Subcutaneous adipose tissue (tissue), 4 donors: Measurements from ENCODE around the gene KCNK2. TPM values are rescaled to one million over a fixed set of nuclear protein-coding genes. Genes with fewer than 3 reads are reported as not detected.

Experiments
- CTCF ChIP-seq: fragments of 450-650 bp; IDR thresholded peaks from one replicate; pipeline ENCODE4 v1.5.1; 2016; ENCODE audit warnings: low read depth, mild to moderate bottlenecking, control low read depth, antibody characterized with exemption, moderate library complexity
- total RNA-seq, 4 donors: library from RNA; depleted of rRNA; stranded (reverse); fragments of >200 nt; gene quantifications; one replicate each; pipeline ENCODE4 v1.1.0, GENCODE V29; 2016

Gene KCNK2
- 1 to 10 TPM in 3 of 4 donors, under 1 TPM in 1; 0.33 to 2.9 (median 1.5) TPM for total RNA-seq

GRCh38 chr1:215082532-215083382 is at the start of gene KCNK2:
TSS of gene KCNK2 (plus strand) at chr1:215082737. CDS start at chr1:215083386, 649 bp downstream.
- no peak for TF ChIP-seq CTCF

GRCh38 chr1:215032911-215033526 is 49.5 kb upstream of the KCNK2 start:
- no peak for TF ChIP-seq CTCF

GRCh38 chr1:215040190-215040589 is 42.3 kb upstream of the KCNK2 start:
- TF ChIP-seq CTCF, result no peak

- TF ChIP-seq CTCF, result no peak
Measured at GRCh38 chr1:215043401-215043800, 39.1 kb upstream of the KCNK2 start.

- no peak for TF ChIP-seq CTCF
Measured at GRCh38 chr1:215044151-215044550, 38.4 kb upstream of the KCNK2 start.

- no peak for TF ChIP-seq CTCF
Measured at GRCh38 chr1:215045698-215046308, 36.7 kb upstream of the KCNK2 start.
